ENCODE data around the gene CPNE5.

Gene CPNE5

GRCh38 chr6:36867471-36868224 is 28.4 kb upstream of the CPNE5 start:
- Histone ChIP-seq H3K36me3 (replicated peaks) (peaks cover 17% of the 10 kb centered on the region), H3K4me3 (ENCODE audit: low read depth, low read length) (no peak overlapping the region), H3K27ac (no peak overlapping the region), H3K27me3 (replicated peaks) (no peaks in the 10 kb centered on the region)
- DNase-seq, result no peak
- no peak for TF ChIP-seq CTCF (IDR thresholded peaks at IDR 0.05; ENCODE audit: low read depth, low read length, missing control alignments)
- in situ Hi-C loops (cut with HindIII; ENCODE audit: low pct_ligation_motif_present, low sequenced_read_pairs), result no loop called here

GRCh38 chr6:36865835-36866234 is 26.6 kb upstream of the CPNE5 start:
- DNase-seq, result no peak
- no peak overlapping the region for H3K27ac ChIP-seq
- no peaks in the 10 kb centered on the region for H3K27me3 ChIP-seq (replicated peaks)
- H3K4me3 ChIP-seq (ENCODE audit: low read depth, low read length), result no peak overlapping the region
- in situ Hi-C loops (cut with HindIII; ENCODE audit: low pct_ligation_motif_present, low sequenced_read_pairs), result no loop called here
- no peak for TF ChIP-seq CTCF (IDR thresholded peaks at IDR 0.05; ENCODE audit: low read depth, low read length, missing control alignments)
- peaks cover 17% of the 10 kb centered on the region for H3K36me3 ChIP-seq (replicated peaks)

- Histone ChIP-seq H3K27me3 (replicated peaks) (no peaks in the 10 kb centered on the region), H3K27ac (no peak overlapping the region), H3K36me3 (replicated peaks) (peaks cover 11% of the 10 kb centered on the region), H3K4me3 (ENCODE audit: low read depth, low read length) (no peak overlapping the region)
- TF ChIP-seq CTCF (IDR thresholded peaks at IDR 0.05; ENCODE audit: low read depth, low read length, missing control alignments), result no peak
- in situ Hi-C loops (cut with HindIII; ENCODE audit: low pct_ligation_motif_present, low sequenced_read_pairs), result no loop called here
- no peak for DNase-seq
Observed at GRCh38 chr6:36863670-36864540, 24.7 kb upstream of the CPNE5 start.

GRCh38 chr6:36862848-36863382 is 23.7 kb upstream of the CPNE5 start:
- in situ Hi-C loops (cut with HindIII; ENCODE audit: low pct_ligation_motif_present, low sequenced_read_pairs), result no loop called here
- TF ChIP-seq CTCF (IDR thresholded peaks at IDR 0.05; ENCODE audit: low read depth, low read length, missing control alignments), result no peak
- no peak overlapping the region for H3K27ac ChIP-seq
- no peak overlapping the region for H3K4me3 ChIP-seq (ENCODE audit: low read depth, low read length)
- no peaks in the 10 kb centered on the region for H3K27me3 ChIP-seq (replicated peaks)
- DNase-seq, result no peak
- peaks cover 11% of the 10 kb centered on the region for H3K36me3 ChIP-seq (replicated peaks)

- DNase-seq, result no peak
- TF ChIP-seq CTCF (IDR thresholded peaks at IDR 0.05; ENCODE audit: low read depth, low read length, missing control alignments), result no peak
- no peaks in the 10 kb centered on the region for H3K27me3 ChIP-seq (replicated peaks)
- no peak overlapping the region for H3K4me3 ChIP-seq (ENCODE audit: low read depth, low read length)
- H3K27ac ChIP-seq, result no peak overlapping the region
- in situ Hi-C loops (cut with HindIII; ENCODE audit: low pct_ligation_motif_present, low sequenced_read_pairs), result no loop called here
- H3K36me3 ChIP-seq (replicated peaks), result peaks cover 11% of the 10 kb centered on the region
Observed at GRCh38 chr6:36862164-36862847, 23.1 kb upstream of the CPNE5 start.

All from brain microvascular endothelial cell (primary cell).